ENCODE measurements around the gene SLC24A3.

Gene SLC24A3

GRCh38 chr20:19272976-19273654 is 60.7 kb downstream of the SLC24A3 start:
- DNase-seq, result no peak

- DNase-seq, result no peak
Measured at GRCh38 chr20:19274001-19274400, 61.6 kb downstream of the SLC24A3 start.

GRCh38 chr20:19274412-19275015 is 62.1 kb downstream of the SLC24A3 start:
- no peak for DNase-seq

- DNase-seq, result no peak
Measured at GRCh38 chr20:19275038-19275629, 62.7 kb downstream of the SLC24A3 start.

GRCh38 chr20:19275630-19276071 is 63.2 kb downstream of the SLC24A3 start:
- DNase-seq, result no peak

- no peak for DNase-seq
Measured at GRCh38 chr20:19277381-19277780, 64.9 kb downstream of the SLC24A3 start.

- no peak for DNase-seq
Measured at GRCh38 chr20:19283490-19284025, 71.1 kb downstream of the SLC24A3 start.

- DNase-seq, result no peak
Measured at GRCh38 chr20:19284400-19285178, 72.1 kb downstream of the SLC24A3 start.

GRCh38 chr20:19285436-19285835 is 73.0 kb downstream of the SLC24A3 start:
- no peak for DNase-seq

GRCh38 chr20:19288061-19288460 is 75.6 kb downstream of the SLC24A3 start:
- DNase-seq, result no peak

GRCh38 chr20:19288636-19289035 is 76.2 kb downstream of the SLC24A3 start:
- DNase-seq, result no peak

- no peak for DNase-seq
Measured at GRCh38 chr20:19289451-19289850, 77.0 kb downstream of the SLC24A3 start.

- DNase-seq, result no peak
Measured at GRCh38 chr20:19291024-19291817, 78.8 kb downstream of the SLC24A3 start.

GRCh38 chr20:19291818-19292132 is 79.3 kb downstream of the SLC24A3 start:
- no peak for DNase-seq

GRCh38 chr20:19292254-19292653 is 79.8 kb downstream of the SLC24A3 start:
- no peak for DNase-seq

- DNase-seq, result no peak
Measured at GRCh38 chr20:19295076-19295475, 82.6 kb downstream of the SLC24A3 start.

- no peak for DNase-seq
Measured at GRCh38 chr20:19298652-19299051, 86.2 kb downstream of the SLC24A3 start.

- DNase-seq, result no peak
Measured at GRCh38 chr20:19300395-19300794, 88.0 kb downstream of the SLC24A3 start.

GRCh38 chr20:19301142-19301541 is 88.7 kb downstream of the SLC24A3 start:
- no peak for DNase-seq

GRCh38 chr20:19301843-19302242 is 89.4 kb downstream of the SLC24A3 start:
- DNase-seq, result no peak

GRCh38 chr20:19302714-19303113 is 90.3 kb downstream of the SLC24A3 start:
- no peak for DNase-seq

GRCh38 chr20:19304389-19304788 is 91.9 kb downstream of the SLC24A3 start:
- no peak for DNase-seq
